Endothelial cell of umbilical vein (primary cell): ENCODE data around the gene DIP2C.

Experiments used
- EZH2 ChIP-seq: IDR thresholded peaks from 2 replicates; pipeline ENCODE4 v1.6.1; 2012; ENCODE audit warnings: borderline replicate concordance, low read depth, mild to moderate bottlenecking, moderate library complexity, low read length, inconsistent platforms; ENCODE audit not compliant: severe bottlenecking
- GATA2 ChIP-seq: IDR thresholded peaks from 2 replicates; pipeline ENCODE4 v1.7.0; 2011; ENCODE audit warnings: low read depth, mild to moderate bottlenecking, moderate library complexity, mixed read lengths, low read length; ENCODE audit not compliant: insufficient read length, insufficient read depth
- POLR2A ChIP-seq: IDR thresholded peaks from 2 replicates; pipeline ENCODE4 v1.6.1; 2012; ENCODE audit warnings: low read depth, mild to moderate bottlenecking, control low read depth, low read length
- POLR2AphosphoS5 ChIP-seq: IDR thresholded peaks from 2 replicates; pipeline ENCODE4 v1.6.1; 2012; ENCODE audit warnings: low read depth, mild to moderate bottlenecking, control low read depth, low read length, moderate library complexity; ENCODE audit not compliant: insufficient read depth
- TF ChIP-seq, protein P1 (sequence below), 2 donors: IDR thresholded peaks; 1 replicate in 1 of 2; 2 replicates in 1 of 2; pipeline ENCODE4 v1.5.1; 2011; ENCODE audit warnings: low read length in 2 of 2, mild to moderate bottlenecking in 2 of 2, moderate library complexity in 2 of 2, control low read depth in 1 of 2, inconsistent platforms in 1 of 2, low read depth in 1 of 2; ENCODE audit not compliant: insufficient read depth in 1 of 2; ENCODE audit errors: extremely low read depth in 1 of 2

DNA sequence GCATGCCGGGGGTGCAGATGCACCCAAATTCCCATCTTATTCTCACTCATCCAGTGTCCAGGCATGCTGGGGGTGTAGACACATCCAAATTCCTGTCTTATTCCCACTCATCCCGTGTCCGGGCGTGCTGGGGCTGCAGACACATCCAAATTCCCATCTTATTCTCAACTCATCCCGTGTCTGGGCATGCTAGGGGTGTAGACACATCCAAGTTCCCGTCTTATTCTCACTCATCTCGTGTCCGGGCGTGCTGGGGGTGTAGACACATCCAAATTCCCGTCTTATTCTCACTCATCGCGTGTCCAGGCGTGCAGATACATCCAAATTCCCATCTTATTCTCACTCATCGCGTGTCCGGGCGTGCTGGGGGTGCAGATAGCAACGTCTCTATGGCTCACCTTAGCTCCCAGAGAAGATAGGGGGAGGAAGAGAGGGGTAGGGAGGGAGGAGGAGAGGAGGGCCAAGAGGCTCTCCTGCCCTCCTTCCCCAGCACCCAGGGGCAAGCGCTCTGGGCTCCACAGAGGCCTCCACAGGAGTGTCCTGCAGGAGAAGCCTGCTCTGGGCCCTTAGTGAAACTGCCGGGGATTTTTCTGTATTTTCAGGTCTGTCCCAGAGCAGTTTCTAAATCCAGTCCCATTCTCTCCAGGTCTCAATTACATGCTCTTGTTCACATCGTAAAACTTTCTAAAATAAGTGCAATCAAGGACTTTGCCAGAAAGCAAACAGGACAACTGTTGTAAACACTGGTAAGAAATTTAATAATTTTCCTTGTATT, 210.8 kb downstream of the DIP2C start:
- TF ChIP-seq POLR2A: no peak
- TF ChIP-seq, protein P1, sequence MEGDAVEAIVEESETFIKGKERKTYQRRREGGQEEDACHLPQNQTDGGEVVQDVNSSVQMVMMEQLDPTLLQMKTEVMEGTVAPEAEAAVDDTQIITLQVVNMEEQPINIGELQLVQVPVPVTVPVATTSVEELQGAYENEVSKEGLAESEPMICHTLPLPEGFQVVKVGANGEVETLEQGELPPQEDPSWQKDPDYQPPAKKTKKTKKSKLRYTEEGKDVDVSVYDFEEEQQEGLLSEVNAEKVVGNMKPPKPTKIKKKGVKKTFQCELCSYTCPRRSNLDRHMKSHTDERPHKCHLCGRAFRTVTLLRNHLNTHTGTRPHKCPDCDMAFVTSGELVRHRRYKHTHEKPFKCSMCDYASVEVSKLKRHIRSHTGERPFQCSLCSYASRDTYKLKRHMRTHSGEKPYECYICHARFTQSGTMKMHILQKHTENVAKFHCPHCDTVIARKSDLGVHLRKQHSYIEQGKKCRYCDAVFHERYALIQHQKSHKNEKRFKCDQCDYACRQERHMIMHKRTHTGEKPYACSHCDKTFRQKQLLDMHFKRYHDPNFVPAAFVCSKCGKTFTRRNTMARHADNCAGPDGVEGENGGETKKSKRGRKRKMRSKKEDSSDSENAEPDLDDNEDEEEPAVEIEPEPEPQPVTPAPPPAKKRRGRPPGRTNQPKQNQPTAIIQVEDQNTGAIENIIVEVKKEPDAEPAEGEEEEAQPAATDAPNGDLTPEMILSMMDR (IDR thresholded peaks at IDR 0.05; ENCODE audit: extremely low read depth in 1 of 2, insufficient read depth in 1 of 2, low read depth in 1 of 2, low read length in 2 of 2): no peak
- TF ChIP-seq POLR2AphosphoS5: no peak
- TF ChIP-seq EZH2: no peak
- TF ChIP-seq GATA2: no peak
